ENCODE measurements around the gene RNF144A.

The RNF144A gene

DNA sequence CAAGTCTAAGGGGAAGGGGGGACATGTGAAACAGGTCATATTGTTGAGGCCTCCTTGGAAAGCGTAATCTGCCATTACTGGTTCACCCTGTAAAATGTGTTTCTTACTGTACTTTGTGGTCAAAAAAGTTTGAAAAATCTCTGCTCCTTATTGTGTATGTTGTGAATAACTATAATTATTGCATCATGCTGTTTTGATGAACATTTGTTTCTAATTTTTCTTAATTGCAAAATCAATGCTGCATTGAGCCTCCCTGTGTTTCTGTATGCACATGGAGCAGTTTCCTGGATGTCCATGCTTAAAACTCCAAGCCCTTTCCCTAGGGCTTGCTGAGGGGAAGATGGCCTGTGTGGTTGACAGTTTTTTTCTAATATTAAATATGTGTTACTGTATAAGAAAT is 158.6 kb downstream of the RNF144A start:
- no peak for TF ChIP-seq EZH2phosphoT487 (IDR thresholded peaks at IDR 0.05; ENCODE audit: borderline replicate concordance)
- TF ChIP-seq, protein P1, sequence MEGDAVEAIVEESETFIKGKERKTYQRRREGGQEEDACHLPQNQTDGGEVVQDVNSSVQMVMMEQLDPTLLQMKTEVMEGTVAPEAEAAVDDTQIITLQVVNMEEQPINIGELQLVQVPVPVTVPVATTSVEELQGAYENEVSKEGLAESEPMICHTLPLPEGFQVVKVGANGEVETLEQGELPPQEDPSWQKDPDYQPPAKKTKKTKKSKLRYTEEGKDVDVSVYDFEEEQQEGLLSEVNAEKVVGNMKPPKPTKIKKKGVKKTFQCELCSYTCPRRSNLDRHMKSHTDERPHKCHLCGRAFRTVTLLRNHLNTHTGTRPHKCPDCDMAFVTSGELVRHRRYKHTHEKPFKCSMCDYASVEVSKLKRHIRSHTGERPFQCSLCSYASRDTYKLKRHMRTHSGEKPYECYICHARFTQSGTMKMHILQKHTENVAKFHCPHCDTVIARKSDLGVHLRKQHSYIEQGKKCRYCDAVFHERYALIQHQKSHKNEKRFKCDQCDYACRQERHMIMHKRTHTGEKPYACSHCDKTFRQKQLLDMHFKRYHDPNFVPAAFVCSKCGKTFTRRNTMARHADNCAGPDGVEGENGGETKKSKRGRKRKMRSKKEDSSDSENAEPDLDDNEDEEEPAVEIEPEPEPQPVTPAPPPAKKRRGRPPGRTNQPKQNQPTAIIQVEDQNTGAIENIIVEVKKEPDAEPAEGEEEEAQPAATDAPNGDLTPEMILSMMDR (conservative IDR thresholded peaks at IDR 0.05; ENCODE audit: low read length): no peak
- H3K4me3 ChIP-seq (ENCODE audit: low read length, poor library complexity, severe bottlenecking): no peak overlapping the region

DNA sequence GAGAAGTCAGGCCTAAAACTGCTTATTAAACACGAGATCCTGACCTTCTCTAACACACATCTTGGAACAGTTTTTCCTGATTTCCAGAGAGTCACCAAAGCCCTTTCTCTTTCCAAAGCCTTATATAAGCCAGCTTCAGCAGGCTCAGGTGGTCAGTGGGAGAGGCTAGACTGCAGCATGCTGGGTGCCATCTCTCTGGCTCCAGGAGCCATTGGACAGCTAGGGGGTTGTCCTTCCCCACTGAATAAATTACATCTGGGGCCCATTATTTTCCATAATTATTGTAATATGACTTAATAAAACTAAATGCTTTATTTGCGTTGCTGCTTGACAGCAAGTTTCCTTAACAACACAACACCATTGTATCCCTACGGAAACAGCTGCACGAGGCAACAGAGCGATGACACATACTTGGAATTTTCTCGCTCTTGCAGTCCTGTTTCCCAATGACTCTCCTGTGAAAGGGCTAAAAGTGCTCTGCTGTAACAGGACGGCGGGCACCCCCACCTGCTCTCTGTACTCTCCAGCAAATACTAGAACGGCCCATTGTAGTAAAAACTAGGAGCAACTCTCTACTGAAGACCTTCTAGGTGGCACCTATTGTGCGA is 160.6 kb downstream of the RNF144A start:
- no peaks in the 10 kb centered on the region for H3F3A ChIP-seq (ENCODE audit: low read depth)
- H3K79me2 ChIP-seq (ENCODE audit: insufficient read depth, low read length): no peaks in the 10 kb centered on the region
- H3K9me3 ChIP-seq (ENCODE audit: insufficient read depth, low read depth, low read length): no peaks in the 10 kb centered on the region
- no peak overlapping the region for H2AFZ ChIP-seq (ENCODE audit: low read length)
- no peaks in the 10 kb centered on the region for H3K27me3 ChIP-seq (ENCODE audit: insufficient read depth, low read length, poor library complexity, severe bottlenecking)
- no peak overlapping the region for H3K9ac ChIP-seq (ENCODE audit: low read depth, low read length, poor library complexity, severe bottlenecking)
- no peaks in the 10 kb centered on the region for H4K20me1 ChIP-seq (ENCODE audit: insufficient read depth, low read length, poor library complexity, severe bottlenecking)
- no peak overlapping the region for H3K4me3 ChIP-seq (ENCODE audit: low read length, poor library complexity, severe bottlenecking)
- TF ChIP-seq, protein P1 (conservative IDR thresholded peaks at IDR 0.05; ENCODE audit: low read length): no peak
- no peak for TF ChIP-seq EZH2phosphoT487 (IDR thresholded peaks at IDR 0.05; ENCODE audit: borderline replicate concordance)
- no peaks in the 10 kb centered on the region for H3K4me1 ChIP-seq (ENCODE audit: insufficient read depth, low read length, poor library complexity, severe bottlenecking)
- no peaks in the 10 kb centered on the region for H3K9me2 ChIP-seq (replicated peaks; ENCODE audit: low read depth, low read length)
- no peak overlapping the region for H3K4me2 ChIP-seq (ENCODE audit: low read depth, low read length, poor library complexity, severe bottlenecking)
- no peaks in the 10 kb centered on the region for H3K36me3 ChIP-seq (ENCODE audit: insufficient read depth, low read length)

More for the DNA sequence above, 158.6 kb downstream of the RNF144A start:
- Histone ChIP-seq H3F3A (ENCODE audit: low read depth) (no peaks in the 10 kb centered on the region), H3K27me3 (ENCODE audit: insufficient read depth, low read length, poor library complexity, severe bottlenecking) (no peaks in the 10 kb centered on the region), H3K9me3 (ENCODE audit: insufficient read depth, low read depth, low read length) (no peaks in the 10 kb centered on the region), H3K79me2 (ENCODE audit: insufficient read depth, low read length) (no peaks in the 10 kb centered on the region), H3K4me1 (ENCODE audit: insufficient read depth, low read length, poor library complexity, severe bottlenecking) (no peaks in the 10 kb centered on the region), H2AFZ (ENCODE audit: low read length) (no peak overlapping the region), H3K4me2 (ENCODE audit: low read depth, low read length, poor library complexity, severe bottlenecking) (no peak overlapping the region), H3K9me2 (replicated peaks; ENCODE audit: low read depth, low read length) (no peaks in the 10 kb centered on the region), H4K20me1 (ENCODE audit: insufficient read depth, low read length, poor library complexity, severe bottlenecking) (no peaks in the 10 kb centered on the region), H3K9ac (ENCODE audit: low read depth, low read length, poor library complexity, severe bottlenecking) (no peak overlapping the region), H3K36me3 (ENCODE audit: insufficient read depth, low read length) (no peaks in the 10 kb centered on the region)

DNA sequence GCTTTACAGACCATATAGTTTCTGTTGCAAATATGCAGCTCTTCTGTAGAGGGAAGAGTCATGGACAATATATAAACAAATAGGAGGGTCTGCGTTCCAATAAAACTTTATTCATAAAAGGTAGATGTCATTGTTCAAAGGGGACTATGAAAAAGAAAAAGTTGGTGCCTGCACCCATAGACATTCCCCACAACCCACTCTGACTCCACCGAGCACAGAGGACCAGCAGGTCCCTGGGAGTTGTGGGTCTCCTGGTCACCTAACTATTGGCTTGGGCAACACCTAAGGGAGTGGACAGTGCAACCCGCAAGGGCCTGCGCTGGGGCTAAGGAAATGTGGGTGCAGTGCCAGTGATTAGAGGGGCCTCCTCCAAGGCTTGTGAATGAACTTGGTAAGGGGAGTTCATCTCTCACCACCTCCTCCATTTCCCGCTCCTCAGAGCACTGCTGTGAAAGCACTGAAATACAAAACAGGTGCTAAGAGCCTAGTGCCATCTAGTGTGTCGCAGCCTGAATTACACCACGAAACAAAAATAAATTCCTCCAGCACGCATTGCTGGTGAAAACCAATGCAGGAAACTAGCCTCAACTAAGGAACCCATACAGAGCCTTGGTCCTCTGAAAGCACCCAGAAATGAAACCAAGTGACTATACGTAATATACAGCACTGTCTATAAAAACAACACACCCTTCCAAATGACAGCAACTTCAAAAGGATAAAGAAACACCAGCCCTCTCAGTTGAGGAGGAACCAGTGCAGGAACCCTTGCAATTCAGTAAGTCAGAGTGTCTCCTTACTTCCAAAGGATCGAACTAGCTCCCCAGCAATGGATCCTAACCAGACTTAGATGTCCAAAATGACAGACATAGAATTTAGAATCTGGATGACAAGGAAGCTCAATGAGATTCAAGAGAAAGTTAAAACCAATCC is 166.6 kb downstream of the RNF144A start:
- H3K27me3 ChIP-seq (ENCODE audit: insufficient read depth, low read length, poor library complexity, severe bottlenecking): no peaks in the 10 kb centered on the region
- H3K9me3 ChIP-seq (ENCODE audit: insufficient read depth, low read depth, low read length): peaks cover 5% of the 10 kb centered on the region; the same call in 1 of the 2 replicates
- no peaks in the 10 kb centered on the region for H3K4me1 ChIP-seq (ENCODE audit: insufficient read depth, low read length, poor library complexity, severe bottlenecking)
- H4K20me1 ChIP-seq (ENCODE audit: insufficient read depth, low read length, poor library complexity, severe bottlenecking): no peaks in the 10 kb centered on the region
- no peak overlapping the region for H3K4me3 ChIP-seq (ENCODE audit: low read length, poor library complexity, severe bottlenecking)
- no peak for TF ChIP-seq EZH2phosphoT487 (IDR thresholded peaks at IDR 0.05; ENCODE audit: borderline replicate concordance)
- TF ChIP-seq, protein P1 (conservative IDR thresholded peaks at IDR 0.05; ENCODE audit: low read length): peak; percentile 83
- no peak overlapping the region for H3K9ac ChIP-seq (ENCODE audit: low read depth, low read length, poor library complexity, severe bottlenecking)
- no peak overlapping the region for H3K4me2 ChIP-seq (ENCODE audit: low read depth, low read length, poor library complexity, severe bottlenecking)
- no peaks in the 10 kb centered on the region for H3K79me2 ChIP-seq (ENCODE audit: insufficient read depth, low read length)
- H3K9me2 ChIP-seq (replicated peaks; ENCODE audit: low read depth, low read length): no peaks in the 10 kb centered on the region
- no peak overlapping the region for H2AFZ ChIP-seq (ENCODE audit: low read length)
- H3K36me3 ChIP-seq (ENCODE audit: insufficient read depth, low read length): no peaks in the 10 kb centered on the region
- H3F3A ChIP-seq (ENCODE audit: low read depth): no peaks in the 10 kb centered on the region
